ENCODE results near the gene ARFRP1.
"Not testable (repeated sequence)": the region's sequence is repeated elsewhere in the genome, so short reads cannot be mapped to it uniquely, and the experiment has no call there.

Gene ARFRP1

DNA sequence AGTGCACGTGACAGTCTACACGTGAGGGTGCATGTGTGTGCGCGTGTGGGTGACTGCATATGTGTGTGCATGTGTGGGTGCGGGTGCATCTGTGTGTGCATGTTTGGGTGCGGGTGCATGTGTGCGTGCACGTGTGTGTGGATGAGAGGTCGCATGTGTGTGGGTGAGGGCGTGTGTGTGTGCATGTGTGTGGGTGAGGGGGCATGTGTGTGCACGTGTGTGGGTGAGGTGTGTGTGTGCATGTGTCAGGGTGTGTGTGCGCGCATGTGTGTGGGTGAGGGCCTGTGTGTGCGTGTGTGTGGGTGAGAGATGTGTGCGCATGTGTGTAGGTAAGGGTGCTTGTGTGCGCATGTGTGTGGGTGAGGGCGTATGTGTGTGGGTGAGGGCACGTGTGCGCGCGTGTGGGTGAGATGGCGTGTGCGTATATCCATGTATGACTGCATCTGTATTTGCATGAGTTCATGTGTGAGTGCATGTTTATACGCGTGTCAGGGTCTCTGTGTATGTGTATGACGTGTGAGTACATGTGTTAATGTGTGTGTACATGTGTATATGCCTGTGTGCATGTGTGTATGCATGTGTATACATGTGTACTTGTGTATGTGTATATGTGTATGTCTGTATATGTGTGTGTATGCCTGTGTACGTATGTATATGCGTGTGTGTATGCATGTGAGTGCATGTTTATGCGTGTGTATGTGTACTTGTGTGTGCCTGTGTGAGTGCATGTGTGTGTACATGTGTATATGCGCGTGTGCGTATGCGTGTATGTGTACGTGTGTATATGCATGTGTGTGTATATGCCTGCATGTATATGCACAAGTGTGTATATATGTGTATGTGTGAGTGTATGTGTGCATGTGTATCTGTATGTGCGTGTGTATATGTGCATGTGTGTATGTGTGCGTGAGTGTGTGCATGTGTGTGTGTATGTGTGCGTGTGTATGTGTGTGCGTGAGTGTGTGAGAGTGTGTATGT is 24.6 kb upstream of the ARFRP1 start:
- DNase-seq (ENCODE audit: low spot score): no peak
- FAIRE-seq: no peak

DNA sequence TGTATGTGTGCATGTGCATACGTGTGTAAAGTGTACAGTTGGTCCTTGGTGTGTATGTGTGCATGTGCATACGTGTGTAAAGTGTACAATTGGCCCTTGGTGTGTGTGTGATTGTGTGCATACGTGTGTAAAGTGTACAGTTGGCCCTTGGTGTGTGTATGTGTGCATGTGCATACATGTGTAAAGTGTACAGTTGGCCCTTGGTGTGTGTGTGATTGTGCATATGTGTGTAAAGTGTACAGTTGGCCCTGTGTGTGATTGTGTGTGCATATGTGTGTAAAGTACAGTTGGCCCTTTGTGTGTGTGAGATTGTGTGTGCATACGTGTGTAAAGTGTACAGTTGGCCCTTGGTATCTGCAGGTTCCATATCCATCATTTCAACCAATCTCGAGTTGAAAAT is 23.6 kb upstream of the ARFRP1 start:
- DNase-seq (ENCODE audit: low spot score) (no peak), FAIRE-seq (no peak)

DNA sequence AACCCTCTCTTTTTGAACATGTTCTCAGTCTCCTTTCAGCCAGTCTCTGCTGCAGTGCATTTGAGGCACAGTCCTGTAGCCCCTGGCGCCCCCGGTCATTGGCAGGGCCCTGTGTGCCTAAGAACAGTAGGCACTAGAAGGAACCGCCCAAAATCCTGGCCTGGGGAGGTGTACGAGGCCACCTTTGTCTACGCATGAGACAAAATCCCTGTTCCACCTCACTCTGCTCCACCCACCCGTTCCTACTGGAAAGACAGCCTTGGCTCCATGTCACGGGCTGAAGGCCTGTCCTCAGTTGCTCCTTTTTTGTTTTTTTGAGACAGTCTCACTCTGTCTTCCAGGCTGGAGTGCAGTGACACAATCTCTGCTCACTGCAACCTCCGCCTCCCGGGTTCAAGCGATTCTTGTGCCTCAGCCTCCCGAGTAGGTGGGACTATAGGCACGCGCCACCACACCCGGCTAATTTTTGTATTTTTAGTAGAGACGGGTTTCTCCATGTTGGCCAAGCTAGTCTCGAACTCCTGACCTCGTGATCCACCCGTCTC is 22.5 kb upstream of the ARFRP1 start:
- FAIRE-seq; DNase-seq (ENCODE audit: low spot score): not testable (repeated sequence)

DNA sequence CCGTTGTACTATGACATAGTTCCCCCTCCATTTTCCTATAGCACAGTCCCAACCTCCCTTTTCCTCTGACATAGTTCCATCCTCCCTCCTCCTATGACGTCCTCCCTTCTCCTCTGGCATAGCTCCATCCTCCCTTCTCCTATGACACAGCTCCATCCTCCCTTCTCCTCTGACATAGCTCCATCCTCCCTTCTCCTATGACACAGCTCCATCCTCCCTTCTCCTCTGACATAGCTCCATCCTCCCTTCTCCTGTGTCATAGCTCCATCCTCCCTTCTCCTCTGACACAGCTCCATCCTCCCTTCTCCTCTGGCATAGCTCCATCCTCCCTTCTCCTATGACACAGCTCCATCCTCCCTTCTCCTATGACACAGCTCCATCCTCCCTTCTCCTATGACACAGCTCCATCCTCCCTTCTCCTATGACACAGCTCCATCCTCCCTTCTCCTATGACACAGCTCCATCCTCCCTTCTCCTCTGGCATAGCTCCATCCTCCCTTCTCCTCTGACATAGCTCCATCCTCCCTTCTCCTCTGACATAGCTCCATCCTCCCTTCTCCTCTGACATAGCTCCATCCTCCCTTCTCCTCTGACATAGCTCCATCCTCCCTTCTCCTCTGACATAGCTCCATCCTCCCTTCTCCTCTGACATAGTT is 15.3 kb upstream of the ARFRP1 start:
- DNase-seq (ENCODE audit: low spot score); FAIRE-seq: not testable (repeated sequence)

DNA sequence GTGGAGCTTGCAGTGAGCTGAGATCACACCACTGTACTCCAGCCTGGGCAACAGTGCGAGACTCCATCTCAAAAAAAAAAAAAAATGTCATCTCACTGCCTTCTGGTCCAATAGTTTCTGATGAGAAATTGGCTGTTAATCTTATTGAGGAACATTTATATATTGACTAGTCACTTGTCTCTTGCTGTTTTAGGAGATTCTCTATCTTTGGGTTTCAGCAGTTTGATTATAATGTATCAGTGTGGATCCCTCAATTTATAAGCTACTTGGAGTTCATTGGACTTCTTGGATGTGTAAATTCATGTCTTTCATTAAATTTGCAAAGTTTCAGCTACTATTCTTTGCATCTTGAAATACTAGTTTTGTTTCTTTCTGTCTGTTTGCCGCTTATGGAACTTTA is 11.2 kb upstream of the ARFRP1 start:
- FAIRE-seq (no peak), DNase-seq (ENCODE audit: low spot score) (no peak)

DNA sequence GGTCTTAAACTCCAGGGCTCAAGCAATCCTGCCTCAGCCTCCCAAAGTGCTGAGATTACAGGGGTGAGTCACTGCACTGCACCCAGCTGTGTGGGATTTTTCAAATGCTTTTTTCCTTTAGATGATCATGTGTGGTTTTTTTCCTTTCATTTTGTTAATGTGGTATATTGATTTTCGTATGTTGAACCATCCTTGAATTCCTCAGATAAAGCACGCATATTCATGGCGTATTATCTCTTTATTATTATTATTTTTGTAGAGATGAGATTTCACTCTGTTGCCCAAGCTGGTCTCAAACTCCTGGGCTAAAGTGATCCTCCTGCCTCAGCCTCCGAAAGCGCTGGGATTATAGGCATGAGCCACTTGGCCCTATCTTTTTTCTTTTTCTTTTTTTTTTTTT is 7.1 kb upstream of the ARFRP1 start:
- DNase-seq (ENCODE audit: low spot score) (no peak), FAIRE-seq (no peak)

DNA sequence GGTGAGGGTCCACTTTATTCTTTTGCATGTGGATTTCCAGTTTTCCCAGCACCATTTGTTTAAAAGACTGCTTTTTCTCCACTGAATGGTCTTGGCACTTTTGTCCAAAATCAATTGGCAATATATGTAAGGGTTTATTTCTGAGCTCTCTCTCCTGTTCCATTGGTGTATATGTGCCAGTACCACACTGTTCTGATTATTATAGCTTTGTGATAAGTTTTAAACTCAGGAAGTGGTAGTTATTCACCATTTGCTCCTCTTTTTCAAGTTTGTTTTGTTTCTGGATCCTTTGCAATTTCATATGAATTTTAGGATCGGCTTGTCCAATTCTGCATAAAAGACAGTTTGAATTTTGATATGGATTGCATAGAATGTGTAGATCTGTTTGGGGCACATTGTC is 4.4 kb upstream of the ARFRP1 start:
- FAIRE-seq (no peak), DNase-seq (ENCODE audit: low spot score) (no peak)

DNA sequence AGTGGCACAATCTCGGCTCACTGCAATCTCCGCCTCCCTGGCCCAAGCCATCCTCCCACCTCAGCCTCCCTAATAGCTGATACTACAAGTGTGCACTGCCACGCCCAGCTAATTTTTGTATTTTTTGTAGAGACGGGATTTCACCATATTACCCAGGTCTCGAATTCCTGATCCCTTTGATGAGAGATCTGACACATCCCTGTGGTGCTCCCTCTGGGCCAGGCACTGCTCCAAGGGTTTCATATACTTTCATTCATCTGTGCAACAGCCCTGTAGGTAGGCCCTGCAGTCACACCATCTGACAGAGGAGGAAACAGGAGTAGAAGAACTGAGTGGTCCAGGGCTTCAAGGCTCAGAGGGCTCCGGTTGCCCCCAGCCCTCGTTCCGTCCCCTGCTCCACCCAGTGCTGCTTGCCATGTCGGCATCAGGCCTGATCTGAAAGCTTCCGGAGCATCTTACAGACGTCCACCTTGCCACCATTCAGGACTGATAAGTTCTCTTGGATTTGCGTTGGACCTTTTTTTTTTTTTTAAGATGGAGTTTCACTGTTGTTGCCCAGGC is 3.4 kb upstream of the ARFRP1 start:
- FAIRE-seq (no peak), DNase-seq (ENCODE audit: low spot score) (no peak)

DNA sequence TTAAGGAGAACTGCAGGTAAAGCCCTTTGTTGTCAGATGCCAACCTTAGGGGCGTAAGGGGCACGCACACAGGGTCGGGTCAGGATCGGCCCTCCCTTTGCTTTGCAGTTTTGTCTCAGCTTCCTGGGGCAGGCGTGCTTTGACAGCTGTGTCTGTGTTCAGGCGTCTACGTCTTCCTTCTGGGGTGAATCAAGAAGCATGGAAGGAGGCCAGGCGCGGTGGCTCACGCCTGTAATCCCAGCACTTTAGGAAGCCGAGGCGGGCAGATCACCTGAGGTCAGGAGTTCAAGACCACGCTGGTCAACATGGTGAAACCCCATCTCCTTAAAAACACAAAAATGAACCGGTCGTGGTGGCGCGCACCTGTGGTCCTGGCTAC is 1.4 kb upstream of the ARFRP1 start:
- FAIRE-seq: no peak
- no peak for DNase-seq (ENCODE audit: low spot score)

DNA sequence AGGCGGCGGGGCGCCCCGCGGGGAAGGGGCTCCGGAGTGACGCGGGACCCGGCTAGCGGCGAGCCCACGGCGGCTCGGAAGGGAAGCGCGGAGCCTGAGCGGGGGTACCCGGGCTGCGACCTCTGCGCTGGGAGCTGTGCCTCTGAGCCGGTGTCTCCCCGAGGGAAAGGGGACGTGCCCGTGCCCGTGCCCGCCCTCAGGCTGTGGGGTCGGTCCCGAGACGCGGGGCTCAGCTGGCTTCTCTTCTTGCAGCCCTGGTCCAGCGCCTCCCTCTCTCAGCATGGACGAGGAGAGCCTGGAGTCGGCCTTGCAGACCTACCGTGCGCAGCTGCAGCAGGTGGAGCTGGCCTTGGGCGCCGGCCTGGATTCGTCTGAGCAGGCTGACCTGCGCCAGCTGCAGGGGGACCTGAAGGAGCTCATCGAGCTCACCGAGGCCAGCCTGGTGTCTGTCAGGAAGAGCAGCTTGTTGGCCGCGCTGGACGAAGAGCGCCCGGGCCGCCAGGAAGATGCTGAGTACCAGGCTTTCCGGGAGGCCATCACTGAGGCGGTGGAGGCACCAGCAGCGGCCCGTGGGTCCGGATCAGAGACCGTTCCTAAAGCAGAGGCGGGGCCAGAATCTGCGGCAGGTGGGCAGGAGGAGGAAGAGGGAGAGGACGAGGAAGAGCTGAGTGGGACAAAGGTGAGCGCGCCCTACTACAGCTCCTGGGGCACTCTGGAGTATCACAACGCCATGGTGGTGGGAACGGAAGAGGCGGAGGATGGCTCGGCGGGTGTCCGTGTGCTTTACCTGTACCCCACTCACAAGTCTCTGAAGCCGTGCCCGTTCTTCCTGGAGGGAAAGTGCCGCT is 749 bp upstream of the ARFRP1 start:
- FAIRE-seq: no peak
- no peak for DNase-seq (ENCODE audit: low spot score)

DNA sequence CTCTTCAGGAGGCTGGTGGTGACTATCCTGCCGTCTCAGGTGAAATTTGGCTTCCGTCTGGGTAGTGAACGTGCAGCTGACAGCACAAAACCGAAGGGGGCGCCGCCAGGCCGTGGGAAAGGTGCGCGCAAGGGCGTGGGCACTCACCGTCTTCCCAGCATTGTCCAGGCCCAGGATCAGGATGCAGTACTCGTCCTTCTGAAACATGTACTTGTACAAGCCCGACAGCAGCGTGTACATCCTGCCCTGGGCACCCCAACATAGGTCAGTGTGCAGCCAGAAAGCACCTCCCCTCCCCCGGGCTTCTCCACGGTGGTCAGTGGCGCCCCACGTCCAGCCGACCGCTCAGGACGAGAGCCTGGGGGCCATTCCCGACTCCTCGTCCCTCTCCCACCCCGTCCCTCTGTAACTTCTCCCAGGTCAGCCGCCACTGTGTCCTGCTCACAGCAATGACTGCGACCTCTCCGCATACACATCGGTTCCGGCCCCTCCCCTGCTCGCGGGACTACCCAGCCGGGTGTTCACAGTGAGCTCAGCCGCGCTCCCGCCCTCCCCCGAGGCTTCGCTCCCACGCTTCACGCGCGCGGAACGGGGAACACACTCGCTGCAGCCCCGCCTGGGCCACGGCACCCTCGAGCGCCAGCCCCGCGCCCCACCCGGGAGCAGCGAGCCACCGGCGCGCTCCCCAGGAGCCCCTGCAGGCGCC is 771 bp downstream of the ARFRP1 start:
- FAIRE-seq: no peak
- DNase-seq (ENCODE audit: low spot score): peak; percentile 39

DNA sequence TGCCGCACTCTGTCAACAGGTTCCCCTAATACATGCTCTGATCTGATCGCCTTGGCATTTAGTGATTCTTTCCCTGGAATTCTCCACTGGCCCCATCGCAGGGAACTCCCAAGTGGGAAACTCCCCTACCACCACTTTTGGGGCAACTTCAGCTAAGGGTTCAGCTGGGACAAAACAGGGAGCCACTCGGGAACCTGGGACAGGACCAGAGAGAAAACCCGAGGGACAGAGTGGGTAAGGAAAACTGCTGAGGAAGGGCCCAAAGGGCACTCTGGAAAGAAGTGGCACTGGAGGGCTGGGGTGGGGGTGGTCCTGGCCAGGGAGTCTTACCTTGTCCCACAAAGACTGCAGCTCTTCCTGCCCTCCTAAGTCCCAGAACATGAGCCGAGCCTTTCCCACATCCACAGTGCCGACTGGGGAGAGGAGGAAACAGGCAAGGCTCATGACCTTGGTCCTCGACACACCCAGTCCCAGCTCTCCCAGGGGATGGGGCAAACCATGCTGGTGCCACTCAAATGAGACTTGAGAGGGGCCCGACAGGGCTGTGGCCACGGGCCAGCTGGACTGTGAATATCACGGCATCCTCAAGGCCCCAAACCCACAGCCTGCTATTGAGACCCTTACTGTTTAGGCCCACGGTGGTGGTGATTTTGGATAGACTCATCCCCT is 1.6 kb downstream of the ARFRP1 start:
- DNase-seq (ENCODE audit: low spot score) (no peak), FAIRE-seq (no peak)

DNA sequence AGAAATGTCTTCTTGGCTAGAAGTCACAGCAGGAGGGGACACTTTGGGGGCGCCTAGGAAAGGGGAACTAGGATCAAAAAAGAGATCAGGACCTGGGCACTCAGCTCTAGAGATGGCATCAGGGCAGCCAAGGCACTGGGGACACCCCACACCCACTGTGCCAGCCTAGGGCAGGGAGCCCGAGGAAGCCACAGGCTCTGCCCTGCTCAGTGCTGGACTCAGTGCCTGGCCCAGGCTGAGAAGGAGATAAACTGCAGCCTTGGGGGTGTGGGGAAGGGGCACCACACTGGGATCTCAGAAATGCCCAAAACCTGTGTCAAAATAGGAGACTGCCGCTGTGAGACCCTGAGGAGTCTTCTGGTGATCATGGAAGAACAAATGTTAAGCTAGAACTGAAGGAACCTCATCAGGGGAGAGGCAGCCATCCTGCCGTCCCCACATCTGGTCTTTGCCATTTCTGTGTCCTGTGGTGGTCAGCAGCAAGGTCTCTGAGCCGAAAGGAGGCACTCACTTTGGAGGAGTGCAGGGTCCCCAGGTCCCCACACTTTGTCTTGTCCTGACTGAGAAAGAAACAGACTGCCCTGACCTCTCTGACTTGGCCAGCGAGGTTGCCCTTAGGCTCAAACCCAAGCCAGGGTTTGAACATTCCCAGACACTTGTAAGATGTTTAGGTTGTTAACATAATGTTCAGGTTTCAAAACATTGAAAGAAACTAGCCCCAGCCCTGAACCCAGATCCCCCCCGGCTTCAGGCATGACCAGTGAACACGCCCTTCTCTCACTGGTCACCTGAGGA is 2.3 kb downstream of the ARFRP1 start:
- FAIRE-seq: no peak
- no peak for DNase-seq (ENCODE audit: low spot score)

DNA sequence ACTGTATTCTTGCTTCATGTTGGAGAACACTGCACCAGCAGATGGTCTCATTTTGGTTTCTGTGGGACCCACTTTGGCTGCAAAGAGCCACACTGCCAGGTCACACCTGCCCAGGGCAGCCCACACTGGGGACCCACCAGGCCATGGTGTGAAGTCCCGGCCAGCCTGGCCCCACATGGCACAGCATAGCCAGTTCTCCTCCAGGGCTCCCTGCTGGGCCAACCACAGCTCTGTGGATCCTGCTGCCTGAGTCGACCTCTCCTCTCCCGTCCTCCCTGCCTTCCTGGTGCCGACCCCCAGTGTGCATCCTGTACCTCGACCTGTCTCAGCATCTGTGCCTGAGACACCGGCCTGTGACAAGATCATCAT is 3.0 kb downstream of the ARFRP1 start:
- DNase-seq (ENCODE audit: low spot score) (no peak), FAIRE-seq (no peak)

DNA sequence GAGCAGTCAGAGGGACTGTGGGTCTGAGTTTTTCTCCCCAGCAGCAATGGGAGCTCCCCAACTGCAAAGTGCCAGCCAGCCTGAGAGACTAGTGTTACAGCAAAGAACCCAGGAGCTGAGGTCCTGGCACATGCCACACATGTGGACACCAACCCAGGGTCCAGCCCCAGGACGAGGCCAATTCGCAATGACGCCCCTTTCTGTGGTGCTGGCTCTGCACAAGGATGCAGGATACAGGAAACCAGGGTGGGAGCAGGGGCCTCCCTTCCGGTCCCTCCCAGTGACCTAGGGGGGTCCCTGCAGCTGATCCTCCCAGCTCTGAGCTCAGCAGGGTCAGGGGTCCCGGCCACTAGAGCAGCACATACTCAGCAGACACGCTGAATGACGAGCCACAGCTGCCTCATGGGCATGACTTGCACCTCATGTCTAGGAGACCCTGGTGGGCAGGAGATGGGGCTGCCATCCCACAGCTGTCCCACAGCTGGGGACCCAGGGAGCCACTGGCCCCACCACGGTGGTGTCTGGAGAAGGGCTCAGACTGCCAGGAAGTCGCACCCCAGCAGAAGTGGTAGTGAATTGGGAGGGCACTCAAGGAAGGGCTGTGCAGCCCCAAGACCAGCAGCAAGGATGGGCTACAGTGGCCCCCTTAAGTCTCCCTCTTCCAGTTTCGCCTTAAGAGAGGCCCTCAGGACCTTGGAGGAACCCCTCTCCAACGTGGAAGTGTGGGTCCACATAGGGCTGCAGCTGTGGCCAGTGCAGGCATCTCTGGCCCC is 3.6 kb downstream of the ARFRP1 start:
- DNase-seq (ENCODE audit: low spot score) (no peak), FAIRE-seq (no peak)

DNA sequence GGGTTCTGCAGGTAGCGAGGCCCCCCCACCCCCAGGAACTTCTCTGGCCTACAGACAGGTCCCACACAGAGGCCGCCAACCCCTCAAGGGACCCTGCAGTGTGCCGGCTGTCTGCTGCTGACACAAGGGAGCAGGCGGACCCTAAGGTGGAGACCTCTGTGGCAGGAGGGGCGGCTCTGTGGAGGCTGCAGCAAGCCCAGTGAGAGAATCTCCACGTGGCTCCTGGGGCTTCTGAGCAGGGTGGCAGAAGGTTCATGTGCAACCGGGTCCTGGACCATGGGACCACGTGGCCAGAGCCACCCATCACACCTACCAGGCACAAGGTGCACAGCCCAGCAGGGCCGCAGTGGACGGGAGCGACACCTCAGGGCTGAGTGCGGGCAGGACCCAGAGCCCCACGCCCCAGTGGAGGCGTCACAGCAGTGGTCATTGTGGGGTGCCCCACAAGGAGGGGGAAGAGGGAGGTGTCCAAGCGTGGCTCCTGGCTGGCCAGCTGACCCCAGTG is 4.3 kb downstream of the ARFRP1 start:
- no peak for DNase-seq (ENCODE audit: low spot score)
- no peak for FAIRE-seq

DNA sequence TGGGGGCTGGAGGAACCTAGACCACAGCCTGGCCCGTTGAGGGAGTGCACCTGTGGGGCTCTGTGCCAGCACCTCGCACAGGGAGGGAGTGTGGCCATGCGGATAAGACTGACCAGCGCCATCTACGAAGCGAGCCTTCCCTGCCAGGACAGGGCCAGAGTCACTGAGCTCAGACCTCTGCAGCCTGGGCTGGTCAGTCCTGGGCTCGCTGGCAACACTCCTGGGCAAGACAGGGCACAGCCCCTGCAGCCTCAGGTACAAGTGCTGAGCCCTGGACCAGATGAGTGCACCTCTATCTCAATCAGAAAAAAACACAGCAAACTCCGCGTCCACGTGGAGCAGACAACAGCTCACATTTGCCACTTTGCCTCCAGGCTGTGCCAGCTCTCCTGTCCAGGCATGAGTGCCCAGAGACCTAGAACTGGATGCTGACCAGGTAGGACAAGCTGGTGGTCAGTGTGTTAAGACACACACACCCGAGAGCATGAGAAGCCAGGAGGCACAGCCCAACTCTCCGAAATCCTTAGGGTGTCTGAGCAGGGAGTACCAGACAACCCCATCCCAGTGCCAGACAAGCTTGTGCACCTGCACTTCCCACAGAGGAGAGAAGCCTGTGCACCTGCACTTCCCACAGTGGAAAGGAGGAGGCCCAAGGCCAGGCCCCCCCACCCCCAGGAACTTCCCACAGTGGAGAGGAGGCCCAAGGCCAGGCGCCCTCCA is 4.9 kb downstream of the ARFRP1 start:
- no peak for DNase-seq (ENCODE audit: low spot score)
- no peak for FAIRE-seq

Measured in RCC 7860 (cell line).